ENCODE measurements around the gene AKR1C1. TPM values are rescaled to one million over a fixed set of nuclear protein-coding genes. Genes with fewer than 3 reads are reported as not detected.
A peak's percentile ranks its signal among the peaks of the same experiment; 100 is the strongest.
"Not testable (repeated sequence)": the region's sequence is repeated elsewhere in the genome, so short reads cannot be mapped to it uniquely, and the experiment has no call there.

Gene AKR1C1
- 5.4 TPM for total RNA-seq

GRCh38 chr10:4962876-4963814 is at the start of gene AKR1C1:
Gene AKR1C1, plus strand, starts transcription at chr10:4963415. Its CDS starts 30 bp downstream, at chr10:4963445.
- DNase-seq = not testable (repeated sequence)

- DNase-seq = no peak
Measured at GRCh38 chr10:4914213-4914850, 48.9 kb upstream of the AKR1C1 start.

GRCh38 chr10:4916086-4916716 is 47.0 kb upstream of the AKR1C1 start:
- no peak for DNase-seq

GRCh38 chr10:4918236-4918635 is 45.0 kb upstream of the AKR1C1 start:
- DNase-seq = no peak

GRCh38 chr10:4924482-4924881 is 38.7 kb upstream of the AKR1C1 start:
- not testable (repeated sequence) for DNase-seq

- no peak for DNase-seq
Measured at GRCh38 chr10:4926400-4926799, 36.8 kb upstream of the AKR1C1 start.

GRCh38 chr10:4931587-4931986 is 31.6 kb upstream of the AKR1C1 start:
- DNase-seq = no peak

- no peak for DNase-seq
Measured at GRCh38 chr10:4934391-4934987, 28.7 kb upstream of the AKR1C1 start.

GRCh38 chr10:4937346-4937745 is 25.9 kb upstream of the AKR1C1 start:
- DNase-seq = no peak

- DNase-seq = no peak
Measured at GRCh38 chr10:4939224-4940072, 23.8 kb upstream of the AKR1C1 start.

- DNase-seq = not testable (repeated sequence)
Measured at GRCh38 chr10:4940073-4940428, 23.2 kb upstream of the AKR1C1 start.

- not testable (repeated sequence) for DNase-seq
Measured at GRCh38 chr10:4940909-4941308, 22.3 kb upstream of the AKR1C1 start.

GRCh38 chr10:4941540-4942330 is 21.5 kb upstream of the AKR1C1 start:
- DNase-seq = peak; percentile 17

GRCh38 chr10:4942931-4943330 is 20.3 kb upstream of the AKR1C1 start:
- DNase-seq = peak; percentile 66

- peak; percentile 48 for DNase-seq
Measured at GRCh38 chr10:4943416-4943815, 19.8 kb upstream of the AKR1C1 start.

GRCh38 chr10:4943821-4944220 is 19.4 kb upstream of the AKR1C1 start:
- peak; percentile 62 for DNase-seq

- no peak for DNase-seq
Measured at GRCh38 chr10:4944841-4945240, 18.4 kb upstream of the AKR1C1 start.

- DNase-seq = no peak
Measured at GRCh38 chr10:4945766-4946717, 17.2 kb upstream of the AKR1C1 start.

- no peak for DNase-seq
Measured at GRCh38 chr10:4947039-4947634, 16.1 kb upstream of the AKR1C1 start.

Data from tongue (tissue), 2 donors.